GM12891 (cell line): ENCODE results near the gene LLPH.

ENCODE experiments used
- DNase-seq: peaks from one replicate; pipeline ENCODE4 v3.0.0; 2011; ENCODE audit warnings: low spot score; ENCODE audit not compliant: insufficient read length
- FAIRE-seq: peaks from 2 replicates; lab custom pipeline; 2011; peaks lifted over from hg19 to GRCh38; lab: Jason Lieb, UNC
- PAX5 ChIP-seq: IDR thresholded peaks from 2 replicates; pipeline ENCODE4 v1.6.1; 2011; ENCODE audit warnings: low read length, moderate library complexity, mild to moderate bottlenecking; ENCODE audit not compliant: insufficient read depth, severe bottlenecking
- POLR2A ChIP-seq: IDR thresholded peaks from 2 replicates; pipeline ENCODE4 v1.6.1; 2011; ENCODE audit warnings: low read depth, low read length, control low read depth
- POLR2AphosphoS5 ChIP-seq: IDR thresholded peaks from 2 replicates; pipeline ENCODE4 v1.6.1; 2011; ENCODE audit warnings: low read depth, low read length, control low read depth
- POU2F2 ChIP-seq: IDR thresholded peaks from 2 replicates; pipeline ENCODE4 v1.6.1; 2011; ENCODE audit warnings: low read depth, mild to moderate bottlenecking, control low read depth, low read length, moderate library complexity
- SPI1 ChIP-seq: IDR thresholded peaks from 2 replicates; pipeline ENCODE4 v1.6.1; 2011; ENCODE audit warnings: low read depth, low read length, control low read depth
- TAF1 ChIP-seq: IDR thresholded peaks from 2 replicates; pipeline ENCODE4 v1.6.1; 2011; ENCODE audit warnings: low read depth, low read length, control low read depth

LLPH gene

DNA sequence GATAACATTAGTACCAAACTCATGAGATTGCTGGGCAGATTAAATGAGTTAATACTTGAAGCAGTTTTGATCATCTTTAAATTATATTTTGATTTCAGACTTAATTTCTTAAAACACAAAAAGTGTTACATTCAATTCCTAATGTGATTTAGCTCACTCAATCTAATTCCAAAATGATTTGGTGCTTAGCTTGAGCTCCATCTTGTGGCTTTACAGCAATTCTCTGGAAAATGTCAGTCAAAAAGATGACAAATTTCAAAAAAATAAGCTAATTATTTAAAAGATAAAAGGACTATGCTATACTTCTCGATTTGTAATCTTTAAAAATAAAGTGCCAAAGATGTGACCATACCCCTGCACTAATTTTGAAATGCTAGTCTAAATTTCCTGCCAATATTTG is 10.1 kb downstream of the LLPH start:
- TF ChIP-seq POU2F2 (no peak), TAF1 (no peak), PAX5 (no peak), POLR2AphosphoS5 (no peak), POLR2A (no peak), SPI1 (no peak)
- no peak for FAIRE-seq
- DNase-seq: no peak

DNA sequence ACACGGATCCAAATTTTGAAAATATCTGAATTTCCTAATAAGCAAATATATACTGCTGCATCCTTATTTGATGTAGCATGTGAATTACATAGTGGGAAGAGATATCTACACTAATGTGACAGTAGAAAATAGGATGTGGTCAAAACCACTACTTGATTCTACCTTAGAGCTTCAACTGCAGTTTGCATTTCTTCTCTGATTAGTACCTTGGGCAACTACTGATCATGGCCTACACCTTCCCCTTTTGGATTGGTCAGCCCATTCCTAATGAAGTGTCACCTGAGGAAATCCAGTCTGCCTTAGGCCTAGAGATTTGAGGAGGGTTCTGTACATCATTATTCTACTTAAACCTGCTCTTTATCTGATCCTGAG is 10.7 kb downstream of the LLPH start:
- FAIRE-seq: peak; percentile 40
- DNase-seq: no peak
- peak; percentile 32; the same call in 1 of the 2 replicates for TF ChIP-seq SPI1
- no peak for TF ChIP-seq POU2F2

DNA sequence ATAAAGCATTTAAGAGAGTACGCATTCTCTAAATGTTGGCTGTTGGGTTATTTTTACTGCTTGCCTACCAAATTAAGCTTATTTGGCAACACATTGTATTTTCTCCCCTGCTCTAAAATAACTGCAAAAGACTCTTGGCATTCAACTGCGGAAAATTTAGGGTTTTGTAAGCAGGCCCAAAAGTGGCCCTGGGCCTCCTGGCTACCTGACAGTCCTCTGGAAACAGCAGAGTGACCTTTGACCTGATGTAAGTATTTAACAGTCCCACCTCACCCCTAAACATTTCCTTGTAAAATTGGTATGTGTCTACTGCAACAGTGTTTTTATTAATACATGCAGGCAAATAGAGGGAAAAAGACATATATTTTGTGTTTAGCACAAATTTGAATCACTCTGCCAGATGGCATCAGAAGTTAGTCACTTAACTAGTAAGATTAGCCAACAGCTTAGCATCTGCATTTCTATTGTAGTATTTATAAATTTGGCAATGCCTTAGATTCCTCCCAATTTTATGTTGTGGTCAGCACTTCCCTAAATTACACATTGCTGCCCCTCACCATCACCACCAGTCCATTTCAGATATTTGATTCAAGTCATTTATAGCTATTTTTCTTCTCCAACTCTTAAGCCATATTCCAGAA is 11.2 kb downstream of the LLPH start:
- FAIRE-seq (no peak), DNase-seq (no peak)
- TF ChIP-seq SPI1: no peak
- TF ChIP-seq TAF1: no peak
- no peak for TF ChIP-seq POLR2AphosphoS5
- no peak for TF ChIP-seq POLR2A
- no peak for TF ChIP-seq POU2F2
- TF ChIP-seq PAX5: no peak

DNA sequence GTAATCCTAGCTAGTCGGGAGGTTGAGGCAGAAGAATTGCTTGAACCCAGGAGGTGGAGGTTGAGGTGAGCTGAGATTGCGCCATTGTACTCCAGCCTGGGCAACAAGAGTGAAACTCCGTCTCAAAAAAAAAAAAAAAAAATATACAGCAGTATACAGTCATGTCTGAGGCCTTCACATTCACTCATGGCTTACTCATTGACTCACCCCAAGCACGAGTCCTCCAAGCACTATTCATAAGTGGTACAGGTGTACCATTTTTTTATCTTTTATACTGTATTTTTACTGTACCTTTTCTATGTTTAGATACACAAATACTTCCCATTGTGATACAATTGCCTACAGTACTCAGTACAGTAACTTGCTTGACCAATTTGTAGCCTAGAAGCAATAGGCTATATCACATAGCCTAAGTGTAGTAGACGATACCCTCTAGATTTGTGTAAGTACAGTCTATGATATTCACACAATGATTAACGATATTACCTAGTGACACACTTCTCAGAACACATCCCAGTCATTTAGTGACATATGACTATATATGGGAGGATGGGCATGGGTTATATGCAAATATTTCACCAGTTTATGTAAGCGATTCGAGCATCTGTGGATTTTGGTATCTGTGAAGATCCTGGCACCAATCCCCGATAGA is 12.2 kb downstream of the LLPH start:
- no peak for FAIRE-seq
- no peak for TF ChIP-seq POLR2AphosphoS5
- TF ChIP-seq POLR2A: no peak
- TF ChIP-seq SPI1: no peak
- no peak for TF ChIP-seq TAF1
- no peak for TF ChIP-seq PAX5
- no peak for TF ChIP-seq POU2F2
- DNase-seq: no peak

DNA sequence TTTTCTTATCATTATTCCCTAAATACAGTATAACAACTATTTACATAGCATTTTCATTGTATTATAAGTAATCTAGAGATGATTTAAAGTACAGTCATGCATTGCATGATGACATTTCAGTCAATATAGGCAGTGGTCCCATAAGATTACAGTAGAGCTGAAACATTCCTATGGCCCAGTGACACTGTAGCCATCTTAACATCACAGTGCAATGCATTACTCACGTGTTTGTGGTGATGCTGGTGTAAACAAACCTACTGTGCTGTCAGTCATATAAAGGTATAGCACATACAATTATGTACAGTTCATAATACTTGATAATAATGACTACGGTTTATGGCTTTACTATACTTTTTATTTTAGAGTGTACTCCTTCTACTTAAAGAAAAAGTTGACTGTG is 13.3 kb downstream of the LLPH start:
- TF ChIP-seq POLR2AphosphoS5: no peak
- no peak for TF ChIP-seq PAX5
- TF ChIP-seq SPI1: no peak
- TF ChIP-seq POU2F2: no peak
- TF ChIP-seq TAF1: no peak
- no peak for FAIRE-seq
- no peak for DNase-seq

DNA sequence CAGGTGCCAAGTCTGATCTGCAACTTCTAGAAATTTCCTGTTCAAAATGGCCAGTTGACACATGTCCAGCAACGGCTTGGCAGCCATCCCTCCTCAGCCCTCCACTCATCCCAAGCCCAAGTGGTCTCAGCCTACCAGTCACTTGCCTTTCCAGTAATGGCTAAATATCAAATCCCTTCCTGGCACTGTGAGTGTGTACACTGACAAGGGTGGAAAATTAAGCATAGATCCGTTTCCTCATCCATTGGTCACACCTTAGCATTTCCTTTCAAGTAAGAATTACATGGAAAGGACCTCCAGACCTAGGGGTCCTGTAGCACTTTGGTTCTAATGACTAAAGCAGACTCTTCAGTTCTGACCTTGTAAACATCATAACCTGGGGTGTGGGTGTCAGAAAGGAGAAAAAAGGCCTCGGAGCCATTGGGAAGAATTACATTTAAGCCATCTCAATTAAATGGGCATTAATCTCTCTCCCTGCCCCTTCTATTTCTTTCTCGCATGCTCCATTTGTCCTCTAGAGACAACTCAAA is 15.4 kb downstream of the LLPH start:
- TF ChIP-seq POU2F2 (no peak), SPI1 (no peak), POLR2AphosphoS5 (no peak), PAX5 (no peak), POLR2A (no peak), TAF1 (no peak)
- no peak for FAIRE-seq

DNA sequence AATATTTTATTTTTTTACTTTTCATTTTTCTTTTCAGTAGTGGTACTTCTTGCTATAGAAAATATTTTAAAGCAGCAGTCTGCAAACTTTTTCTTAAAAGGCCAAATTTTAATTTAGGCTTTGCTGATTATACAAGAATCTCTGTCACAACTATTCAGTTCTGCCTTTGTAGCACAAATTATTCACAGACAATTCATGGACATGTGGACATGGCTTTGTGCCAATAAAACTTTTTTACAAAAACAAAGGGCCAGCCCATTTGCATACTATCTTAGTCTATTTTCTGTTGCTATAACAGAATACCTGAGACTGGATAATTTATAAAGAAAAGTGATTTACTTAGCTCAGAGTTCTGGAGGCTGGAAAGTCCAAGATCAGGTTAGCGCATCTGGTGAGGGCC is 17.1 kb downstream of the LLPH start:
- no peak for DNase-seq
- TF ChIP-seq PAX5 (no peak), POLR2AphosphoS5 (no peak), POU2F2 (no peak), TAF1 (no peak), SPI1 (no peak), POLR2A (no peak)
- no peak for FAIRE-seq

More for the DNA sequence above, 15.4 kb downstream of the LLPH start:
- no peak for DNase-seq

DNA sequence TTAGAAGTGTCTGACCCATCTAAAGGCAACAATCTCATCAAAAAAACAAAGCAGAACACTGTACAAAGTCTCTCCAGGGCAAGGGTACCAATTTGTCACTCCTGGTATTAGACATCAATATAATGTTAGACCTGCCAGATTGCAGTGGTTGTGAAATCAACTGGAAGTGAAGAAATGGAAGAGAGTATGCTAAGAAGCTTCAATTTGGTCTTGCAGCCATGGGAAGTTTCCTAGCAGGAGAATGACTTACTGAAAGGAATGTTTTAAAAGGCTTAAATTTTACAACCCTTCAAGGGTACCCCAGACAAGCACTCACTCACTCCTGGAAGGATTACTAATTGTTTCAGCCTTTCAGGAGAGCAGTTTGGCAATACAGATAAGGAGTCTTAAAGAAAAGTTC is 18.9 kb downstream of the LLPH start:
- TF ChIP-seq PAX5 (no peak), TAF1 (no peak), POLR2A (no peak), POLR2AphosphoS5 (no peak), SPI1 (no peak), POU2F2 (no peak)

DNA sequence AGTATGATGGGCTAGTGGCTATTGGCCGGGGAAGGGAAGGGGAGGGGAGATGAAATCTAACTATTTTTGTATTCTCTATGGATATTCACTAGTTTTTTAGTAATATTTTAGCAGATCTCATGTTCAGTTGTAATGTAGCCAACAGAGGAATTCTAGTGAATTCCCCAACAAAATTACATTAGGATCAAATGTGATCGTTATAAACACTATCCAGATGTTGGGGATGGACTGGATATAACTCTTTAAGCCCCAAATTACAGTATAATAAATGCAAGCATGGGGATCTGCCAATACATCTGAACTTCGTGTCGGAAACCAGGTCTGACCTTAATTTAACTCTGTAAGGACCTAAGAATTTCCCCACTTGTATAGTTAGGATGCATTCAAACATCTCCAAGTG is 21.5 kb downstream of the LLPH start:
- no peak for FAIRE-seq
- no peak for DNase-seq
- TF ChIP-seq POLR2AphosphoS5 (no peak), POU2F2 (no peak), SPI1 (no peak), TAF1 (no peak), PAX5 (no peak), POLR2A (no peak)

More for the DNA sequence above, 18.9 kb downstream of the LLPH start:
- DNase-seq (no peak), FAIRE-seq (no peak)
